Endothelial cell of umbilical vein (primary cell): ENCODE data around the gene ZBED4. TPM values are rescaled to one million over a fixed set of nuclear protein-coding genes. Genes with fewer than 3 reads are reported as not detected.

Experiments
- BruUV-seq: library from RNA; stranded (reverse); fragments of 400-500 nt; replicated peaks from 2 replicates; lab custom pipeline; 2021; lab: Mats Ljungman, UMichigan
- CTCF ChIA-PET: fragments of 300-600, 350-600 bp; sonication (Branson Sonifier 250); formaldehyde crosslinking; loops from one replicate; lab custom pipeline; 2021; ENCODE audit warnings: antibody characterized with exemption, inconsistent platforms; lab: Charles Lee
- POLR2A ChIA-PET: fragments of 300-600, 350-600 bp; sonication (Branson Sonifier 250); formaldehyde crosslinking; loops from one replicate; lab custom pipeline; 2021; ENCODE audit warnings: antibody characterized with exemption, inconsistent platforms; lab: Charles Lee
- DNase-seq: peaks from one replicate; pipeline ENCODE4 v3.0.0-alpha.2; 2011; ENCODE audit warnings: low read depth, low spot score
- FAIRE-seq: peaks from 2 replicates; lab custom pipeline; 2011; peaks lifted over from hg19 to GRCh38; lab: Jason Lieb, UNC
- H2AFZ ChIP-seq: 2 replicates; pipeline ENCODE4 v1.6.0; 2012; ENCODE audit warnings: low read depth, low read length, control low read depth, inconsistent platforms
- H3K27ac ChIP-seq: 2 replicates; pipeline ENCODE4 v1.5.1; 2011; ENCODE audit warnings: low read depth, mild to moderate bottlenecking, control low read depth, low read length, moderate library complexity; ENCODE audit not compliant: insufficient read depth
- H3K27me3 ChIP-seq, 2 experiments: 2 replicates each; pipeline versions ENCODE4 v1.6.0 to v1.6.1; 2011; ENCODE audit warnings: low read length in 2 of 2, mixed read lengths in 1 of 2; ENCODE audit not compliant: control insufficient read depth in 2 of 2, insufficient read depth in 2 of 2
- H3K36me3 ChIP-seq, 2 experiments: 2 replicates in 1 of 2; 3 replicates in 1 of 2; pipeline ENCODE4 v1.5.1; 2011; ENCODE audit warnings: low read length in 2 of 2, mild to moderate bottlenecking in 1 of 2, moderate library complexity in 1 of 2; ENCODE audit not compliant: control insufficient read depth in 2 of 2, insufficient read depth in 2 of 2; ENCODE audit errors: extremely low read depth in 1 of 2
- H3K4me1 ChIP-seq: 3 replicates; pipeline ENCODE4 v1.5.1; 2011; ENCODE audit warnings: mild to moderate bottlenecking, low read length; ENCODE audit not compliant: control insufficient read depth, insufficient read depth; ENCODE audit errors: extremely low read depth
- H3K4me2 ChIP-seq: 2 replicates; pipeline ENCODE4 v1.6.1; 2011; ENCODE audit warnings: low read length, control low read depth, mixed read lengths; ENCODE audit not compliant: insufficient read depth
- H3K4me3 ChIP-seq, 3 experiments: fragments of 200-600 bp in 1 of 3; sonication (generic), shearing (Covaris generic) in 1 of 3; replicated peaks in 1 of 3; 2 replicates each; pipeline ENCODE4 v1.5.1; 2011 to 2016; ENCODE audit warnings: control low read depth in 3 of 3, low read length in 3 of 3, mild to moderate bottlenecking in 2 of 3, inconsistent platforms in 1 of 3, low read depth in 1 of 3, moderate library complexity in 1 of 3; ENCODE audit not compliant: insufficient read depth in 1 of 3
- H3K79me2 ChIP-seq: 2 replicates; pipeline ENCODE4 v1.6.0; 2012; ENCODE audit warnings: low read length, inconsistent platforms; ENCODE audit not compliant: control insufficient read depth, insufficient read depth
- H3K9ac ChIP-seq: replicated peaks from 2 replicates; pipeline ENCODE3; 2011; ENCODE audit warnings: low read length, control low read depth; ENCODE audit not compliant: insufficient read depth; ENCODE audit errors: extremely low read depth
- H3K9me1 ChIP-seq: replicated peaks from 3 replicates; pipeline ENCODE4 v1.6.0; 2011; ENCODE audit warnings: mild to moderate bottlenecking, low read length; ENCODE audit not compliant: control insufficient read depth, insufficient read depth; ENCODE audit errors: extremely low read depth
- H3K9me3 ChIP-seq: replicated peaks from 2 replicates; pipeline ENCODE4 v1.5.1; 2012; ENCODE audit warnings: low read length, inconsistent platforms; ENCODE audit not compliant: control insufficient read depth, insufficient read depth
- H4K20me1 ChIP-seq: replicated peaks from 2 replicates; pipeline ENCODE3; 2011; ENCODE audit warnings: mild to moderate bottlenecking, low read length; ENCODE audit not compliant: control insufficient read depth, insufficient read depth; ENCODE audit errors: extremely low read depth
- CTCF ChIP-seq, 2 donors: IDR thresholded peaks; 1 replicate in 1 of 2; 2 replicates in 1 of 2; pipeline ENCODE4 v1.5.1; 2011; ENCODE audit warnings: low read length in 2 of 2, mild to moderate bottlenecking in 2 of 2, moderate library complexity in 2 of 2, control low read depth in 1 of 2, inconsistent platforms in 1 of 2, low read depth in 1 of 2; ENCODE audit not compliant: insufficient read depth in 1 of 2; ENCODE audit errors: extremely low read depth in 1 of 2
- FOS ChIP-seq: IDR thresholded peaks from 2 replicates; pipeline ENCODE4 v1.6.1; 2011; ENCODE audit warnings: mild to moderate bottlenecking, low read length, moderate library complexity, borderline replicate concordance; ENCODE audit not compliant: insufficient read depth
- MYC ChIP-seq: IDR thresholded peaks from one replicate; pipeline ENCODE4 v1.6.1; 2011; ENCODE audit warnings: mild to moderate bottlenecking, low read depth, low read length
- POLR2A ChIP-seq: IDR thresholded peaks from 2 replicates; pipeline ENCODE4 v1.6.1; 2012; ENCODE audit warnings: low read depth, mild to moderate bottlenecking, control low read depth, low read length
- POLR2AphosphoS5 ChIP-seq: IDR thresholded peaks from 2 replicates; pipeline ENCODE4 v1.6.1; 2012; ENCODE audit warnings: low read depth, mild to moderate bottlenecking, control low read depth, low read length, moderate library complexity; ENCODE audit not compliant: insufficient read depth
- dilution Hi-C: fragments of 300-500 bp; cut with MboI; formaldehyde crosslinking; loops from one replicate; pipeline ENCODE4 v1.15.0; 2019; ENCODE audit warnings: low sequenced_read_pairs; ENCODE audit not compliant: extremely low pct_ligation_motif_present
- intact Hi-C: fragments of 100-400 bp; cut with micrococcal nuclease; formaldehyde crosslinking; loops from one replicate; pipeline ENCODE4 v1.10.0; 2022
- polyA plus RNA-seq, 4 experiments: library from polyadenylated mRNA; depleted of rRNA in 3 of 4; stranded (reverse) in 3 of 4; unstranded in 1 of 4; fragments of >200 nt; gene quantifications; 2 replicates each; pipeline versions ENCODE4 v1.2.1 to v1.2.3, GENCODE V29; 2011 to 2012; ENCODE audit warnings: missing spikeins in 1 of 4
- total RNA-seq: library from RNA; stranded (reverse); gene quantifications from 2 replicates; pipeline ENCODE4 v1.2.3, GENCODE V29; 2021

Gene ZBED4
- total and polyA plus RNA-seq, 2 donors (not counting 3 experiments of a cell fraction or from before 2014, with no cell fraction given): 8.6 to 18.2 TPM

- no TSS peak for BruUV-seq
- H3K27me3 ChIP-seq: no peaks in the 10 kb centered on the region
- no peak overlapping the region for H3K4me3 ChIP-seq
- TF ChIP-seq MYC: peak; percentile 81
- TF ChIP-seq POLR2AphosphoS5: peak; percentile 95
- no peak for TF ChIP-seq CTCF (IDR thresholded peaks at IDR 0.05; ENCODE audit: extremely low read depth in 1 of 2, insufficient read depth in 1 of 2, low read depth in 1 of 2, low read length in 2 of 2)
- peak; percentile 68 for TF ChIP-seq POLR2A
- TF ChIP-seq FOS: peak; percentile 33
- no peaks in the 10 kb centered on the region for H4K20me1 ChIP-seq
- H3K9me3 ChIP-seq: no peaks in the 10 kb centered on the region
- H3K27ac ChIP-seq: peak overlapping the region; percentile 85
- DNase-seq (peak; percentile 89), FAIRE-seq (peak; percentile 100)
- H2AFZ ChIP-seq: peak overlapping the region; percentile 10
- CTCF ChIA-PET: interaction anchor here (1.2 to 4.3 kb wide), 4 partner anchors 22 to 93 kb away, joined by 3 to 34 read pairs (median 4); no protein-coding TSS in a partner anchor
- dilution Hi-C loops (no loop called here), intact Hi-C loops (no loop called here)
- H3K4me1 ChIP-seq: peaks cover 50% of the 10 kb centered on the region
- H3K9me1 ChIP-seq: no peaks in the 10 kb centered on the region
- H3K9ac ChIP-seq: peak overlapping the region; percentile 59
- H3K36me3 ChIP-seq: no peaks in the 10 kb centered on the region
- no peak overlapping the region for H3K4me2 ChIP-seq
- no peaks in the 10 kb centered on the region for H3K79me2 ChIP-seq
- POLR2A ChIA-PET: interaction anchor here (0.6 to 1.2 kb wide), 6 partner anchors 12 to 29 kb away, joined by 3 to 4 read pairs (median 4); partner anchors contain the start of gene PIM3
These were observed 84.3 kb downstream of the ZBED4 start for GRCh38 chr22:49937758-49938564.
